ENCODE results near the gene GARNL3.

The GARNL3 gene

DNA sequence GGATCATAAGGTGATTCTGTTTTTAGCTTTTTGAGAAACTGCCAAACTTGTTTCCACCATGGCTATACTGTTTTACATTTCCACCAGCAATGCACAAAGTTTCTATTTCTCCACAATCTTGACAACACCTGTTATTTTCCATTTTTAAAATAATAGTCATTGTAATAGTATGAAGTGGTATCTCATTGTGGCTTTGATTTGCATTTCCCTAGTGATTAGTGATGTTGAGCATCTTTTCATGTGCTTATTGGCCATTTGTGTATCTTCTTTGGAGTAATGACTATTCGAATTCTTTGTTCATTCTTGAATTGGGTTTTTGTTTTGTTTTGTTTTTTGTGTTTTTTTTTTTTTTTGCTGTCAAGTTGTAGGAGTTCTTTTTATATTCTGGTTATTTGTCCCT lies 4.9 kb downstream of the GARNL3 start:
- DNase-seq (ENCODE audit: low read depth in 2 of 2, low spot score in 1 of 2): no peak

DNA sequence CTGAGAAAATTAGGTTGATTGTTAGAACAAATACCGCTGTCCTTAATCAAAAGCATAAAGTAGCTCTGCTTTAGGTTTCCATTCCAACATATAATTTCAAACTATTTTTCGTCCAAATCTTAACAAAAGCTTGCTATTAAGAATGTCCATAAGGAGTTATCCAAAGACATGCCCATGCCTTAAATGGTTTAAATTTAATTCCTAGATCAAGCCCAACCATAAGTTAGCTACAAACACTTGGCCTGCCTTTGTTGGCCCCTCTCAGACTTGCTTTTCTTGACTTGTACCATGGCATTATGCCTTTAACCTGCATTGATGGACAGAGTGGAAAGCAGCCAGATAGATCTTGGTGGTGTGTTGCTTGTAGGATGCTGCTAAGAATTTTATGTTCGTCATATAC lies 8.8 kb downstream of the GARNL3 start:
- DNase-seq (ENCODE audit: low read depth in 2 of 2, low spot score in 1 of 2): no peak

DNA sequence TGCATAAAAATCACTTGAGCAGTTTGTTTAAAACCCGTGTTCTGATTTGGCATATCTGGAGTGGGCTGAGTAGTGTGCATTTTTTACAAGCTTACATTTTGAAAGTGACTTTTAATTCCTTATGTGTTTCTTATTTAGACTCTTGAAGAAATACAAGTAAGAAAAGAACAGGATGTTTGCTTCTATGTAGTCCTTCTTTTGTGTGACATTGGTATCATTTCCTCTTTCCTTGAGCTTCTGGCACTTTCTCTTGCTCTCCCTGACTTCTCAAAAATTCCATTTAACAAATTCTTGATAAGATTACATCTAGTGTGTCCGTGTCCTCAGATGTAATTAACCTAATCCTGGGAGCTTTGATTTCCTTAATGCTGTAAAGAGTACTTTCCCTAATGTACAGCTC lies 12.5 kb downstream of the GARNL3 start:
- DNase-seq (ENCODE audit: low read depth in 2 of 2, low spot score in 1 of 2): no peak

DNA sequence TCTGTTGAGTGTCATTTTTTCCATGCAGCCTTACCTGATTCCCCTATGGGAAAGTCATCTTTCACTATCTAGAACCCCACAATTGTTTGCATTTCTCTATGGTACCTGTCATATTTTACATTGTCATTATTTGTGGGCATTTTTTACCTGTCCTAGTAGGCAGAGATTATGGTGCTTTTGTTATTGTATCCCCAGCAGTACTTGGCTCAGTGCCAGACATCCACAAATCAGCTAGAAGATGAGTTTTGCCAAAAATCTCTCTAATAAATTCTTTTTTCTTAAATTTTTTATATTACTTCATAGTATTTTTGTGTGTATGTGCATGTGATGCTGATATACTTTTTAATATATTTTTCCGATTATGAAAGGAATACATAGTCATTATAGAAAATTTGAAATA lies 13.2 kb downstream of the GARNL3 start:
- DNase-seq (ENCODE audit: low read depth in 2 of 2, low spot score in 1 of 2): no peak

DNA sequence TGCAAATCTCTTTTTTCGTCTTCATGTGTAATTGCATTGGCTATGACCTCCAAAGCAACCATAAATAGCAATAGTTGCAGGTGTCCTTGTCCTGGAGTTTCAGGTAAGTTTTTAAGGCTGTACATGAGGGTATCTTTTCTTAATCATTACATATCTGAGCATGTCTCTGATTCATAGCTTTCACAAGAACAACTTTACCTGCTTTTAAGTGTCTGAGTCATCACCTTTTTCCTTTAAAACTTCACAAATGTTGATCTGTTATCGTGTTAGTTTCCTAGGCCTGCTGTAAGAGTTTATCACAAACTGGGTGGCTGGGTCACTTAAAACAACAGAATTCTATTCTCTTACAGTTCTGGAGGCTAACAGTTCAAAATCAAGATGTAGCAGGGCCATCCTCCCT lies 13.8 kb downstream of the GARNL3 start:
- no peak for DNase-seq (ENCODE audit: low read depth in 2 of 2, low spot score in 1 of 2)

DNA sequence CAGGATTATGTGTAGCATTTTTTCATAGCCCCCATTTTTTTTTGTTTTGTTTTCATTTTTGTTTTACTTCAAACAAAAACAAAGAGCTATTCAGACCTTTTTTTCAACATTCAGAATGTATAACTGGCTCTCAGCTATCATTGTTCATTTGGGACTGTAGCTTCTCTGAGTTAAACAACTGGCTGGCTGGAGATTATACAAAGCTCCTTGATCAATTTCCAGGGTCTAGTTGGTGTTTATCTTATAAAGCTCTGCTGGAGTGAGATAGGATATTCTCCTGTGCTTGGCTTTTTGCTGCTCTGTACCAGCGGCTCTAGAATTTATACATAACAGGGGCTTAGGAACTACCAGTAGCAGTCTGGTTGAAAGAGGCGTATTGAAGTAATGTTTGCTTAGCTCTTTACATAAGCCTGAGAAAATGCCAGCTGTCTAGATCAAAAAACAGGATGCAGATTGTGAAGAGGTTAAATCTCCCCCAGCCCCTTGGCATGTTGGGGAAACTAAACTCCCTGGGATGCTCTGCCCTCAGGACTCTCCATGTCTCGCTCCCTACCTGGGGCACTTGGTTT lies 15.2 kb downstream of the GARNL3 start:
- no peak for DNase-seq (ENCODE audit: low read depth in 2 of 2, low spot score in 1 of 2)

DNA sequence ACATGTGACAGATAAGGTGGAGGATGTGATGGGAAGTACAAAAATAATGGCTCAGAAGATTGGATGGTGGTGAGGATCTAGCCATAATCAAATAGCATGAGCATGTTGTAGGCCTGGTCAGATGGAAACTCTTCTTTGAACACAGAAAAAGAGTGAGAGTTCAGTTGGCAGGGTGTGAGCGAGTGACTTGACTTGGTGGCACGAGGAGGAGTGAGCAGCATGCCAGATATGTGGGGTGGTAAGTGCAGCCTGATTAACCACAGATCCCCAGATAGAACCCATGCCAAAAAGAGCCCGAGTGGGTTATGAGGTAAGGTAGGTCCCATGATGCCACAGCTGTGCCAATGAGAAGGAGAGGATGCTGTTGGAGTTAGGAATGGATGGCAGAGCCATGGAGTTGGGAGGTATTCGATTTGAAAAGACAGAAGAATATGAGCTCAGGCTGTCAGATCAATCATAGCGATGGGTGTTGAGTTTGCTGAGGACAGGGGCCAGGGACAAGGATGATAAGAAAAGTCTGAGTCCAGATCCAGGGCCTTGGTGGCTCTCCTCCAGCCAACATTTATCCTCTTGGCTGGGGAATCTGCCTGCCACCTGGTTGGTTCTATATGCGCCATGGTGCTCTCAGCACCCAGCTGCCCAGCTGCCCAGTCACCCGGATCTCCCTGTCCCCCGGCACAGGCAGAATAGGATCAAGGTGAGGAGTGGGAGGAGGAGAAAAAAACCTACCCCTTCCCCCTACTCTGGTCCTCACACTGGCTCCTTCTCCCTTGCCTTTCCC lies 16.5 kb downstream of the GARNL3 start:
- no peak for DNase-seq (ENCODE audit: low read depth in 2 of 2, low spot score in 1 of 2)

DNA sequence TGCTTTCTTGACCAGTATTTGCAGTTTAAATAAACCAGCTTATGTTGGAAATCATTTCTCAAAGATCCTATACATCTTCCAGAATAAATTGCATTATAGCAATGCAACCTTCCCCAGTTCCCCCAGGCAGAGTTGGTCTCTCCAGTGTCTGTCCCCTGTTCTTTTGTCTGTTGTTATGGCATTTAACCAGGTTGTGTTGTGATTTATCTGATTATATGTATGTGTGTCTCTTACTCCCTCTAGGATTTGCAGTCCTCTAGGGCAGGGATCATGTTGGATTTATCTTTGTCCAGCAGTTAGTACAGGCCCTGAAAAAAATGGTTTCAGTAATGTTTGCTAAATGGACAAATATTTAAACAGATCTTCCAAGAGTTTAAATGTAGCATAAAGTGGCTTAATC lies 17.3 kb downstream of the GARNL3 start:
- no peak for DNase-seq (ENCODE audit: low read depth in 2 of 2, low spot score in 1 of 2)

DNA sequence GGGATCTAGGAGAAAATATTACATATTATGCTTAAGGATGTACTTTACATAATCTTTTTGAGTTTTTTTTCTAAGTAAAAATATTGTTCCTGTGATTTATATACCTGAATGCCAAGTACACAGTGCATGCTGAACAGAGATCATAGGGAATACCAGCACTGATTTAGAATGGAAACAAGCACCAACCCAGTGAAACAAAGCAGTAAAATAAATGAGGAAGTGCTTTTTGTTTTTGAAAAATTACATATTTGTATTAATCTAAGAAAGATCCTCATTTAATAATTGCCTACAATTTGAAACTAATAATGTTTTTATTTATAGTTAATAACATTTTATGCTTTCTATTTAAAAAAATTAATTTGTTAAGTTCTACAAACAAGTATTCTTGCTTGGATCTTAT lies 18.0 kb downstream of the GARNL3 start:
- no peak for DNase-seq (ENCODE audit: low read depth in 2 of 2, low spot score in 1 of 2)

DNA sequence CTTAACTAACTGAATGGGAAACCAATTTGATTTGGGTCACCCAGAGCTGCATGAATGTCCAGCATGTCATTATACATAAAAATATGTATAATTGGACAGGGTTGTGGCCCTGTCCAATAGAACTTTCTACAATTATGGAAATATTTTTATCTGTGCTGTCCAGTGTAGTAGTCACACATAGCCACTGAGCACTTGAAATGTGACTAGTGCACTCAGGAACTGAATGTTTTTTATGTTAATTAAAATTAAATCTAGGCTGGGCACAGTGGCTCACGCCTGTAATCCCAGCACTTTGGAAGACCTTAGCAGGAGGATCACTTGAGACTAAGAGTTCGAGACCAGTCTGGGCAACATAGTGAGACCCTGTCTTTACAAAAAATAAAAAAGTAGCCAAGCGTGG lies 18.6 kb downstream of the GARNL3 start:
- no peak for DNase-seq (ENCODE audit: low read depth in 2 of 2, low spot score in 1 of 2)

DNA sequence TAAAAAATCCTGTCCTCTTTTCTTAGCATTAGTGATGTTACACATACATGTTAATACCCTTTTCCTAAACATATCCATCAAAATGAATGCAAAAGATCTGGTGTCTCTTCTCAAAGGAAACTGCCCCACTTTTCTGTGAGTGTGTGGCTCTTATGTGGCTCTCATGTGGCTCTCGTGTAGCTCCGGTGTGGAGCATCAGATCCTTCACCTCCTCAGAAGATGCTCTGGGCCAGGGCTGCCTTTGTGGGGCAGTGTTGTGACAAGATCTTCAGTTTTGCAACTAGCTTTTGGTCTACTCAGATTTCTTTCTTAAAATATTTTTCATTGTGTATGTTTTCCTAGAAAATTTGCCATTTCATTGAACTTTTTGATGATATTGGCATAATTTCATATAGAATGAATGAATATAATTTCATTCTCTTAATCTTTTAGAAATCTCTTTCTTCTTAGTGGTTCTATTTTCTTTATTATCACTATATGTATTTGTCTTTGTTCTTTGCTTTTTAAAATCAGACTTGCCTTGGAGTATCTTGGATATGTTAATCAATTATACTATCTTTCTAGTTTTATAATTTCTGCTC lies 19.4 kb downstream of the GARNL3 start:
- no peak for DNase-seq (ENCODE audit: low read depth in 2 of 2, low spot score in 1 of 2)

DNA sequence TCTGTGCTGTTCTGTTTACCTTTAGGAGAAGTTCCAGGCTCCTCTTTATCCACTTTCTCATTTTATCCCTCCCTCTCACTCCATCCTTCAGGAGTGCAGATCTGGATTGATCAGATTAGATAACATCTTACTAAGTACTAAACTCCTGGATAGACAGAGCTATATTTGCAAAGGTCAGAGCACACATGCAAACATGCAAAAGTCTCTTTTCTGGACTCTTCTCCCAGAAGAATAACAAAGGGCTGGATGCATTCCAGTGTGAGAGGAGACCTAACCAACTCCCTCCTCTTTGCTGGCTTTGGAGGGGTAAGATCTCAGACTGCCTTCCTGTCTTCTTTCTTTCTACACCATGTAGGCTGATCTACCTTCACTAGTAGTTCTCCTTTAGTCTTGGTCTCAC lies 21.4 kb downstream of the GARNL3 start:
- DNase-seq (ENCODE audit: low read depth in 2 of 2, low spot score in 1 of 2): no peak

DNA sequence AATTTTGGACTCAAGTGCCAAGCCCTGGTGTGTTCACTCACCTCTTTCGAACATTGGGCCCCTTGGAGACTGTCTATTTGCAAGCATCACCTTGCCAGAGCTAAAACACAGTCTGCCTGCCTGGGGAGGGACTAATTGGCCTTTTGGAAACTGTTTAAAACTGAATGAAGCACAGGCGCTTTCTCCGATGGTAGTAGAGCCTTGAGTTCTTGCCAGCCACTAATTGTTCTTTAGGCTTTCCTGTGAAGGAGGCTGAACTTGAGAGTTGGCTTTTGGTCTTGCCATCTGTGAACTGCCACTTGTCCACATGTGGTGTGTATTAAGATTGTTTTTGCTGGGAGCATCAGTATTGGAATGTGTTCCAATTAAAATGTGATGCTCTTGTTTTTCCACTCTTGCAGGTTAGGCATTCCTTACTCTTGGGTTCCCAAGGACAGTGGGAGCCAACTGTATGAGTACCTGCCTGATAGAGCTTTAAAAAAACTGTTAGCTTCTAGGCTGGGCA lies 26.0 kb downstream of the GARNL3 start:
- no peak for DNase-seq (ENCODE audit: low read depth in 2 of 2, low spot score in 1 of 2)

DNA sequence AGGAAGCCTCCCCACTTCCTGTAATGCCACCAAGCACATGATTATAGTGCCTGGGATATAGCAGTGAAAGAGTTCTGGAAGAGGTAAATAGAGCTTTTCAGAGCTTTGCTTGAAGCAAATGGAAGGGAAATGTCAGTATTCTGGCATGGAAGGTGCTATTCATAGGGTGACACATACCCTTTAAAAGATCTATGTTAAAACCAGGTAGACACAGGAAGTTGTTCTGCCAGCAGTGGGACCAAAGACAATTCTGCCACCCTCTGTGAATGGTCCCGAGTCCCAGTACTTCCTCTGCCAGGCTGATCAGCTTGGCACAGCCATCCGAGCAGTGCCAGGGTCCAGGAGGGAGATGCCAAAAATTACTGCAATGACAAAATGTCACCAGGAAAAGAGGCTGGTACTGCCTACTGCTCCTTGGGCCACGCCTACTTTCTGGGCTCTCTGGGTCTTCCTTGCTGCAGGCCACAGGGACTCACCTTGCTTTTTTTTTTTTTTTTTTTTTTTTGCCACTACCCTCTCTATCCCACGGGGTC lies 26.7 kb downstream of the GARNL3 start:
- no peak for DNase-seq (ENCODE audit: low read depth in 2 of 2, low spot score in 1 of 2)

DNA sequence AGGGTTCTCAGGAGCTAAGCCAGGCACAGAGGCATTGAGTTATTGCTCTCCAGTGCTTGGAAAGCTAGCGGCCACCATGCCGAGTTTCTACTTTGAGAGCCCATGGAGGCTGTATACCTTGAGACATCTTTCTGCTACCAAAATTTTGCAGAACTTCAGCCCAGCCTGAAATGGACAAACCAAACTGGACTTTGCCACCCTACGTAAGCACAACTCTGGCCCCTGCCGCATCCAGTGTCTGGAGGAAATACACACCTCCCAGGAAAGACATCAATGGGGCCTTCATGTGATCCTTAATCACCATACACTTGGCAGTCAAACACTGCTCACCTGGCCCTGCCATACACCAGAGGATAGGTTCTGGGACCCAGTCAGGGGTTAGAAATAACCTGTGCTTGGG lies 27.8 kb downstream of the GARNL3 start:
- DNase-seq (ENCODE audit: low read depth in 2 of 2, low spot score in 1 of 2): no peak

DNA sequence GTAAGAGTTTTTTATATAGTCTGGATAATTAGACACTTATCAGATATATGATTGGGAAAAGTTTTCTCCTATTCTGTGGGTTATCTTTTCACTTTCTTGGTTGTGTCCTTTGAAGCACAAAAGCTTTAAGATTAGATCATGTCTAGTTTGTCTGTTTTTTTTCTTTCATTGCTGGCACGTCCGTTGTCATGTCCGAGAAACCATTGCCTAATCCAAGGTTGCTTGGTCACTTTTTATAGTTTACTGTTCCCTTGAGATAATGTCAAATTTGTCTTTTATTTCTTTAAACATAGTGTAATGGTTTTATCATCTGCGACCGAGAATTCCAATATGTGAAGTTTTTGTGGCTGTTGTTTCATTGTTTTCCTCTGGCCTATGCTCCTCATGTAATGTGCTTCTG lies 28.8 kb downstream of the GARNL3 start:
- no peak for DNase-seq (ENCODE audit: low read depth in 2 of 2, low spot score in 1 of 2)

DNA sequence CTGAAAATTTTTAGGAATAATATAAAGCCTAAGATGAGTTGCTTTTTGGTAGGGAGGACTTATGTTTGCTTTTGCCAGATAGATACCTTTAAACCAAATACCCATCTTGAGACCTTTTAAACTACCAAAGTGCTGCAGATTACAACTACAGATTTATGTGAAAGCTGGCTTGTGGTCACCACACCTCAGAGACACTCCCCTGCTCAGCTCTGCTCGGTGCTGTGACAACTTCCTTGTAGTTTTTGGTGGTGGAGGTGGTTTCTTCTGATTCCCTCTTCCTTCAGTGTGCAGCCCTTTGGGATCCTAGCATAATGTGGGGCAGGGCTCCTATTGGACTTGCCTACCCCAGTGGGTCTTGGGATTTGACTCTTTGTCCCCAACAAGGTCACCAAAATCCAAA lies 29.2 kb downstream of the GARNL3 start:
- DNase-seq (ENCODE audit: low read depth in 2 of 2, low spot score in 1 of 2): no peak

DNA sequence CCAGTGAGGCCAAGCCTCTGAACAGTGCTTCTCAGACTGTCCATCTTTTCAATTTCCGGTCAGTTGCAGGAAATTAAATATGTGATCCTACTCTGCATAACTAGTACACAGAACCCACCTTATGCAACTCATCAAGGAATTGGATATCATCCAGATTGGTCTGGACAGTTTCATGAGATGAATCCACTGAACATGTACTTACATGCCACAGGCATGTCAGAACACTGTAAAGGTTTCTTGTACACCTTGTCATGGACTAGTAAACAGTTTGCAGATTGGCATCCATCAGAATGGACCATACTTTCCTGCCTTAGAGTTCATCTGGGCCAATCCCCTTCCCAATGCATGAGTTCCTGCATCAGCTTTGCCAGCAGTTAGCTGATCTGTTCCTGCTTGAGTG lies 30.4 kb downstream of the GARNL3 start:
- no peak for DNase-seq (ENCODE audit: low read depth in 2 of 2, low spot score in 1 of 2)

DNA sequence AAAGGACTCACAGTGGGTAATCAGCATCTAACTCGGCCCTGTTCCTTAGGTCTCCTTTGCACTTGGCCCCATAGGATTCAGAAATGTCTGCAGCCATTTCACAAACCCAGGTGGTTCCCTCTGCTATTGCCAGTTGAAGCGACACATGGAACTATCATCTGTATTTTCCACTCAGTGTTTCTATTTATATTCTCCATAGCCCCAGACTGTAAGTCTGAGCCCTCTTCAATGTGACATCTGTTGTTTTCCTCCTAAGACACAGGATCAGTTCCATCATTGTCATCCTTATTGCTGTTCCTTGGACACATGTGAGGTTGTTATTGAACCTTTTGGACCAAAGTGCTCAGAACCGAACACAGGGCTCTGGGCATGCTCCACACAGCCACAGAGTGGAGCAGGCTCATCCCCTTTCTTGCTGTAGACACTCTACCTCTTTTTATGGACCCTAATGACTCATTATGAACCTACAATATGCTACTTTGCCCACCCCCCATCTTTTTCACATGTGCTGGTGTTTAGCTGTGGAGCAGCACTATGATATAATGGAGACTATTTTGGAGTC lies 36.4 kb downstream of the GARNL3 start:
- no peak for DNase-seq (ENCODE audit: low read depth in 2 of 2, low spot score in 1 of 2)

DNA sequence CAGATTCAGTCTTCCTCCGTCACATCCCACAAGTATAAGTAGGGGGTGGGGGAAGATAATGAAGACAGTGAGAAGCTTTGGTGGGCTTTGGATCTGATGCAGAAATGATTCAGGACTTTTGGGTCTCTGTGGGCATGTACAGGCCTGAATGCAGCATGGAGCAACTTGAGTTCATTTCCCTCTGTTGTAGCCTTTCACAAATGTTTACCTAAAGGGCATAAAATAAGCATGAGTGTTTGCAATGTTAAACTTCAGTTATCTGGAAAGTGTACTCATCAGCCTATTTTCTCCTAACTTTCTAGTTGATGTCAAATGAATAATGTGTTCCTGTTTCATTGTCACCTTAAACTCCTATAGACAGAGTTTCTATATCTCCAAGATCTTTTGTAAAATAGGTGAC lies 39.3 kb downstream of the GARNL3 start:
- DNase-seq (ENCODE audit: low read depth in 2 of 2, low spot score in 1 of 2): no peak

DNA sequence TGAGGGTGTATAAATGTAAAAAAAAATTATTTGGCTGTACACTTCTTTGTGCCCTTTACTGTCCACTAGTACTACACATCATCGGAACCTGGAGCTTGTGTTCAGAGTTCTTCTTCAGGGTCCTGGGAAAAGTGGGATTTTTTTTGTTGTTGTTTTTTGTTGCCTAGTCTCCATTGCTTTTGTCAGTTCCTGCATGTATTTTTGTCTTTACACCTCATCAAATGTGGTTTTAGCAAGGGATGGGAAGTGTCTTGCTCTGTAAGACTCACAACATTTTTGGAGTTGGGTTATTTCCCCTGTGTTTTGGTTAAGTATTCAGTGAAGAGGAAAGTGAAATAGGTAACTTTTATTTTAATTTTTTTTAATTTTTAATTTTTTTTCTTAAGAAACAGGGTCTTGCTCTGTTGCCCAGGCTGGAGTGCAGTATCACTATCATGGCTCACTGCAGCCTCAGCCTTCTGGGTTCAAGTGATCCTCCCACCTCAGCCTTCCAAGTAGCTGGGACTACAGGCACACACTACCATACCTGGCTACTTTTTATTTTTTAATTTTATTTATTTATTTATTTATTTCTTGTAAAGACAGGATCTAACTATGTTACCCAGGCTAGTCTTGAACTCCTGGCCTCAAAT lies 40.7 kb downstream of the GARNL3 start:
- no peak for DNase-seq (ENCODE audit: low read depth in 2 of 2, low spot score in 1 of 2)

DNA sequence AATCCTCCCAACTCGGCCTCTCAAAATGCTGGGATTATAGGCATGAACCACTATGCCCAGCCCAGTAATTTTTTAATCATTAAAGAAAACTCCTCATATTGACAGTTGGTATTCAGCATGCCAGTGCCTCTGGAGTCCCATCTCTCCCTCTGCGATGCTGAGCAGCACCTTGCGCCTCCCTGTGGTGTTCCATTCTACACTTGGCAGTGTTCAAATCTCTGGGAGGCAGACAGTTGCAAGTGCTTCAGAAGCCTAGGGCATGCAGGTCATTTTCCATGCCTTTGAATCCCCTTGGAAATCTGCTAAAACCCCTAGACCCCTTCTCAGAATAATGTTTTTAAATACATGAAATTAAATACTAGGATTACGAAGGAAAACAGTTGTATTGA lies 41.3 kb downstream of the GARNL3 start:
- DNase-seq (ENCODE audit: low read depth in 2 of 2, low spot score in 1 of 2): no peak
